Kidney (tissue), 14 donors: Measurements from ENCODE around the gene PADI3. TPM values are rescaled to one million over a fixed set of nuclear protein-coding genes. Genes with fewer than 3 reads are reported as not detected.

Experiments used
- DNase-seq, 5 donors: peaks; one replicate each; pipeline ENCODE4 v3.0.0-alpha.2; 2013 to 2020
- FAIRE-seq: peaks from 2 replicates; lab custom pipeline; 2012; peaks lifted over from hg19 to GRCh38; lab: Jason Lieb, UNC
- H3K27ac ChIP-seq, 2 donors: one replicate each; pipeline ENCODE4 v1.7.0; 2013; ENCODE audit warnings: low read depth in 2 of 2, low read length in 2 of 2, inconsistent platforms in 1 of 2
- H3K27me3 ChIP-seq: one replicate; pipeline ENCODE4 v1.7.1; 2013; ENCODE audit warnings: low read length, inconsistent platforms; ENCODE audit not compliant: control insufficient read depth, insufficient read depth
- H3K36me3 ChIP-seq, 3 donors: one replicate each; pipeline versions ENCODE4 v1.7.0 to v1.7.1; 2013; ENCODE audit warnings: low read length in 3 of 3, control low read depth in 1 of 3, inconsistent platforms in 1 of 3; ENCODE audit not compliant: insufficient read depth in 3 of 3, control insufficient read depth in 2 of 3
- H3K4me1 ChIP-seq, 3 donors: one replicate each; pipeline versions ENCODE4 v1.7.0 to v1.7.1; 2013; ENCODE audit warnings: low read length in 3 of 3, inconsistent platforms in 1 of 3, low read depth in 1 of 3; ENCODE audit not compliant: control insufficient read depth in 2 of 3, insufficient read depth in 2 of 3
- H3K4me3 ChIP-seq, 3 donors: one replicate each; pipeline versions ENCODE4 v1.7.0 to v1.8.1; 2013; ENCODE audit warnings: low read length in 3 of 3, control low read depth in 1 of 3, inconsistent platforms in 1 of 3
- H3K9ac ChIP-seq, 3 donors: one replicate each; pipeline versions ENCODE4 v1.7.0 to v1.7.1; 2013; ENCODE audit warnings: low read length in 3 of 3, control low read depth in 1 of 3, inconsistent platforms in 1 of 3
- H3K9me3 ChIP-seq, 3 donors: one replicate each; pipeline versions ENCODE4 v1.7.0 to v1.7.1; 2013; ENCODE audit warnings: low read length in 3 of 3, control low read depth in 1 of 3, inconsistent platforms in 1 of 3; ENCODE audit not compliant: control insufficient read depth in 2 of 3, insufficient read depth in 1 of 3
- intact Hi-C: fragments of 100-400 bp; cut with DNase I; formaldehyde crosslinking; loops from one replicate; pipeline ENCODE4 v1.11.1; 2022
- polyA plus RNA-seq: library from polyadenylated mRNA; stranded (reverse); fragments of 350-450 nt; fragmentation: Illumina TruSeq; extraction: RNeasy Lipid Tissue Mini Kit (QIAGEN cat#74804); gene quantifications from one replicate; pipeline ENCODE4 v1.2.3, GENCODE V29; 2014; ENCODE audit warnings: low read depth, low replicate concordance; ENCODE audit not compliant: insufficient read depth
- total RNA-seq: library from RNA; stranded (reverse); fragmentation: NEBNext Ultra II Directional; extraction: Animal tissue kit (Norgen Biotek cat#: 25700); gene quantifications from one replicate; pipeline ENCODE4 v1.2.1, GENCODE V29; 2021
- TF ChIP-seq, protein P1 (sequence below): IDR thresholded peaks from 3 replicates; pipeline ENCODE4 v1.5.1; 2012; ENCODE audit warnings: mild to moderate bottlenecking, moderate library complexity, borderline replicate concordance; ENCODE audit not compliant: insufficient read depth; ENCODE audit errors: extremely low read depth
- donor health status: control.
- donor health status: control.
- donor health status: control.
- donor health status: control.
- donor health status: control.
- donor health status: DM: yes; HTN: yes; CAD: no.
- donor health status: Normal renal cell carcinoma (clear cell type).

The PADI3 gene
- total and polyA plus RNA-seq, 2 donors from 2014 or later, result not detected

DNA sequence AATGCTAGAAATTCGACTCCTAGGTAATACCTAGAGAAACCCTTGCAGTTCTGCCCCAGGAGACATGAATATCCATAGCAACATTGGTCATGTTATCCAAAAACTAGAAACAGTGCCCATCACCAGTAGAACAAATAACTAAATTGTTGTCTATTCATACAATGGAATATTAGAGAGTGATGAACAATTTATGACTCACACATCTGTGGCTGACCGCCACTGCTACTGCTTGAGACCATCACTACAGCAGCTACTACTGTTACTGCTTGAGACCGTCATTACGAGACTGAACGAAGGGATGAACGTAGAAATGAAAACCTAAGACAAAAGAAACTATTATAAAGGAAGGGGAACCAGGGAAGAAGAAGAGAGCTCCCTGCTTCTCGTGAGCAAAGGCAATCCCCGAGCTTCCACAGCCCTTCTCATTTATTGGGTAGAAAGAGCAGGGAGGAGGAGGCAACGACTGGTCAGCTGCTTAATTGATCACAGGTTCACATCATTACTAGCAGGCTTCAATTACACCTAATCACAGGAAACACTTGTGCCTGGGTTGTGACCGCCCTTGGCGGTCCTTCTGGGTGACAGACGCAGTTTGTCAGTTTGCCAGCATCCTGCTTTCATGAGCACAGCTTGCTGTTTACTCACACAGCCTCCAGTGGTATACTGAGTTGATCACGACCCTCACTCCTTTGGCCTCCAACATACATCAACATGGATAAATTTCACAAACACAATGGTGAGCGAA lies 45.0 kb downstream of the PADI3 start:
- Histone ChIP-seq H3K4me3 (no peak overlapping the region), H3K27me3 (no peaks in the 10 kb centered on the region), H3K27ac (no peak overlapping the region), H3K9me3 (no peaks in the 10 kb centered on the region), H3K36me3 (no peaks in the 10 kb centered on the region), H3K4me1 (no peaks in the 10 kb centered on the region), H3K9ac (no peak overlapping the region)
- FAIRE-seq (no peak), DNase-seq (no peak)
- intact Hi-C loops, result no loop called here
- TF ChIP-seq, protein P1, sequence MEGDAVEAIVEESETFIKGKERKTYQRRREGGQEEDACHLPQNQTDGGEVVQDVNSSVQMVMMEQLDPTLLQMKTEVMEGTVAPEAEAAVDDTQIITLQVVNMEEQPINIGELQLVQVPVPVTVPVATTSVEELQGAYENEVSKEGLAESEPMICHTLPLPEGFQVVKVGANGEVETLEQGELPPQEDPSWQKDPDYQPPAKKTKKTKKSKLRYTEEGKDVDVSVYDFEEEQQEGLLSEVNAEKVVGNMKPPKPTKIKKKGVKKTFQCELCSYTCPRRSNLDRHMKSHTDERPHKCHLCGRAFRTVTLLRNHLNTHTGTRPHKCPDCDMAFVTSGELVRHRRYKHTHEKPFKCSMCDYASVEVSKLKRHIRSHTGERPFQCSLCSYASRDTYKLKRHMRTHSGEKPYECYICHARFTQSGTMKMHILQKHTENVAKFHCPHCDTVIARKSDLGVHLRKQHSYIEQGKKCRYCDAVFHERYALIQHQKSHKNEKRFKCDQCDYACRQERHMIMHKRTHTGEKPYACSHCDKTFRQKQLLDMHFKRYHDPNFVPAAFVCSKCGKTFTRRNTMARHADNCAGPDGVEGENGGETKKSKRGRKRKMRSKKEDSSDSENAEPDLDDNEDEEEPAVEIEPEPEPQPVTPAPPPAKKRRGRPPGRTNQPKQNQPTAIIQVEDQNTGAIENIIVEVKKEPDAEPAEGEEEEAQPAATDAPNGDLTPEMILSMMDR, result no peak

DNA sequence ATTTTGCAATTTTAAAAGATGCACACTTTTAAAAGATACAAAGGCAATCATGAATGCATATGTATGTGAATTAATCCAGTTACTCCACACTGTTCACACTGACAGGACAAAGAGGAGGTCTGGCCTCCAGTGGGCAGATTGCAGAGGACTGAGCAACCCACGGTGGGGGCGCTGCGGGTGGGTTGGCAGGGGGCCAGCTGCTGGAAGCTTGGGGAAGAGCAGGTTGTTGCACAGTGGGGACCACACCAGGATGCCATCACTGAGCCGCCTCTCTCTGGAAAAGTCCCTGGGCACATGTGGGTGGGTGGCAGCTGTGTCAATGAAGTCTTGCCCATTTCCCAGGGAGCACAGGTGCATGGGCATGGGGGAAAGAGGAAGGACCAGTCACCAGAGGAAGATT lies 46.4 kb downstream of the PADI3 start:
- Histone ChIP-seq H3K9ac (no peak overlapping the region), H3K27ac (no peak overlapping the region), H3K4me3 (no peak overlapping the region), H3K36me3 (no peaks in the 10 kb centered on the region), H3K9me3 (no peaks in the 10 kb centered on the region), H3K27me3 (no peaks in the 10 kb centered on the region), H3K4me1 (no peaks in the 10 kb centered on the region)
- TF ChIP-seq, protein P1, result no peak
- DNase-seq (no peak), FAIRE-seq (no peak)
- intact Hi-C loops, result no loop called here

DNA sequence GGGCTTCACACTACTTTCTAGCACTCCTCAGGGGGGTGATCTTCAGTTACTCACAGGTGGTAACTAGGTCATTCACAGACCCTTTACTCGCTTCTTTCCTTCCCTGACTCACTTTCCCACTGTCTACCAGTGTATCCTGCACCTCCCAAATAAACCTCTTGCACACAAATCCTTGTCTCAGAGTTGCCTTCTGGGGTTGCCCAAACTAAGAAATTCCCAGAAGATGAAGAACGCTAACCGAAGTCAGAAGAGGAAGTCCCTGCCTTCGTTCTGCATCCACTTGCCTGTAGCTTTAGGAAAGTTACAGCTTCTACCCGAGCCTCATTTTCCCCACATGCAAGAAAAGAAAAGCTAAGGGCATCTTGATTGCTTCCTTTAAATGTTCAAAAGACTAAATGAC lies 47.2 kb downstream of the PADI3 start:
- no peaks in the 10 kb centered on the region for H3K36me3 ChIP-seq
- no peak overlapping the region for H3K9ac ChIP-seq
- H3K4me3 ChIP-seq, result no peak overlapping the region
- DNase-seq, result no peak
- H3K4me1 ChIP-seq, result no peaks in the 10 kb centered on the region
- no peak for FAIRE-seq
- intact Hi-C loops, result no loop called here
- no peaks in the 10 kb centered on the region for H3K27me3 ChIP-seq
- no peak overlapping the region for H3K27ac ChIP-seq
- peaks cover 0 to 4% (median 0%) of the 10 kb centered on the region in 3 donors for H3K9me3 ChIP-seq
- TF ChIP-seq, protein P1, result no peak

DNA sequence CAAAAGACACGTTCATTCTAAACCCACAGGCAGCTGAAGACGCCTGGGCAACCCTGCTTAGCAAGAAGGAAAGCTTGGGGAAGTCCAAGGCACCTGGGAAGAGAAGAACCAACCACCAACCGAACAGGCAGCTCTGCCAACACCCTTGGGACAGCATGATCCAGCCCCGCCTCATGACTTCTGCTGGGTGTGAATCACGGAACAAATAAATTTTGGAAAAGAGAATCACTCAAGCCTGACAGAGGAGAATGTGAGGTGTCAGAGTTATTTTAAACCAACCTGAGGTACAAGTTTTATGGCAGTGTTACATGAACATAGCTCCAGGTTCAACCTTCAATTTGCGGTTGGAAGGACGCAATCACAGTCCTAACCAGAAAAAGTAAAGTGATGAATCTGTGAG lies 49.1 kb downstream of the PADI3 start:
- no peak overlapping the region for H3K9ac ChIP-seq
- TF ChIP-seq, protein P1, result no peak
- FAIRE-seq (no peak), DNase-seq (no peak)
- peaks cover 0 to 10% (median 0%) of the 10 kb centered on the region in 3 donors for H3K9me3 ChIP-seq
- H3K36me3 ChIP-seq, result no peaks in the 10 kb centered on the region
- no peak overlapping the region for H3K4me3 ChIP-seq
- no peak overlapping the region for H3K27ac ChIP-seq
- no peaks in the 10 kb centered on the region for H3K27me3 ChIP-seq
- H3K4me1 ChIP-seq, result no peaks in the 10 kb centered on the region
- intact Hi-C loops, result no loop called here
